ENCODE measurements around the gene STRA8. TPM values are rescaled to one million over a fixed set of nuclear protein-coding genes. Genes with fewer than 3 reads are reported as not detected.

The STRA8 gene
- total RNA-seq, result not detected in 2 replicates

GRCh38 chr7:135233570-135233969 lies at the start of gene STRA8:
Gene STRA8, plus strand, starts transcription at chr7:135233838. Its CDS starts 6,687 bp downstream, at chr7:135240525.

GRCh38 chr7:135211179-135211945 lies 22.3 kb upstream of the STRA8 start, which contains the start of gene WDR91:
Gene WDR91, minus strand, starts transcription at chr7:135211526. Its CDS starts 24 bp downstream, at chr7:135211502.

Other genes starting within 250 kb of the STRA8 start
- 0.66 and 0.91 TPM in 2 replicates for gene AGBL3, start 247.3 kb upstream of the STRA8 start, total RNA-seq
- 8.7 and 17.7 TPM in 2 replicates for gene TMEM140, start 85.8 kb upstream of the STRA8 start, total RNA-seq
- 35.0 and 42.9 TPM in 2 replicates for gene CYREN, start 63.1 kb upstream of the STRA8 start, total RNA-seq
- gene WDR91, start 22.3 kb upstream of the STRA8 start, total RNA-seq, result 8.7 and 9.0 TPM in 2 replicates

All from smooth muscle cell of the pulmonary artery (primary cell).